ENCODE results near the gene RTP2.

The RTP2 gene

DNA sequence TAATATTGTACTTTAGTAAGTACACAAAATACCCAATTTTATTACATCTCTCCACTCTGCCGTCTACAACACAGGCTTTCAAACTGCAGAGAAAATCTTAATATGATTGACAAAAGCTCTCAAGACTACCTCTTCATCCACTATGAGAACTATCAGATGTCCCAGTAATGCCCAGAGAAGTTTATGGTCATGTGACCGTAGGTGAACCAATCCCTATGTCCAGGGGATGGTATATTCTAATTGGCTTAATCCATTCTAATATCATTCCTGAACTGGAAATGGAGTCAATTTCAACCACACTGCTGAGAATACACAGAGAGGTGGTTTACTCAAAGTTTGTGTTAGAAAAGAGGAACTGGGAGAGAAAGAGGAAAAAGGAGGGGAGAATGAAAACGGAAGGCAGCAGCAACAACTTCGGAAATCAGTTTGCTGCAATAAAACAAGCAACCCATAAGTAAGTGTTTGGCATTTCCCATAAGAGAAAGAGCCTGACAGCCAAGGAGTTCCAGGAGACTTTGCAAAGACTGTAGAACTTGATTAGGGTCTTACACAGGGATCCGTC is 39.4 kb downstream of the RTP2 start:
- TF ChIP-seq, protein P1, sequence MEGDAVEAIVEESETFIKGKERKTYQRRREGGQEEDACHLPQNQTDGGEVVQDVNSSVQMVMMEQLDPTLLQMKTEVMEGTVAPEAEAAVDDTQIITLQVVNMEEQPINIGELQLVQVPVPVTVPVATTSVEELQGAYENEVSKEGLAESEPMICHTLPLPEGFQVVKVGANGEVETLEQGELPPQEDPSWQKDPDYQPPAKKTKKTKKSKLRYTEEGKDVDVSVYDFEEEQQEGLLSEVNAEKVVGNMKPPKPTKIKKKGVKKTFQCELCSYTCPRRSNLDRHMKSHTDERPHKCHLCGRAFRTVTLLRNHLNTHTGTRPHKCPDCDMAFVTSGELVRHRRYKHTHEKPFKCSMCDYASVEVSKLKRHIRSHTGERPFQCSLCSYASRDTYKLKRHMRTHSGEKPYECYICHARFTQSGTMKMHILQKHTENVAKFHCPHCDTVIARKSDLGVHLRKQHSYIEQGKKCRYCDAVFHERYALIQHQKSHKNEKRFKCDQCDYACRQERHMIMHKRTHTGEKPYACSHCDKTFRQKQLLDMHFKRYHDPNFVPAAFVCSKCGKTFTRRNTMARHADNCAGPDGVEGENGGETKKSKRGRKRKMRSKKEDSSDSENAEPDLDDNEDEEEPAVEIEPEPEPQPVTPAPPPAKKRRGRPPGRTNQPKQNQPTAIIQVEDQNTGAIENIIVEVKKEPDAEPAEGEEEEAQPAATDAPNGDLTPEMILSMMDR (IDR thresholded peaks at IDR 0.05; ENCODE audit: insufficient read depth, low read length, poor library complexity, severe bottlenecking): no peak
- no peaks in the 10 kb centered on the region for H3K36me3 ChIP-seq (ENCODE audit: control insufficient read depth, insufficient read depth, low read length)
- no peak overlapping the region for H3K4me3 ChIP-seq (replicated peaks; ENCODE audit: low read depth, low read length)
- H3K27me3 ChIP-seq (replicated peaks; ENCODE audit: control insufficient read depth, insufficient read depth, low read length): no peaks in the 10 kb centered on the region; the same call in 1 of the 2 replicates
- no peak for DNase-seq (ENCODE audit: extremely low read depth, insufficient read length)

- Histone ChIP-seq H3K4me3 (replicated peaks; ENCODE audit: low read depth, low read length) (no peak overlapping the region), H3K36me3 (ENCODE audit: control insufficient read depth, insufficient read depth, low read length) (no peaks in the 10 kb centered on the region), H3K27me3 (replicated peaks; ENCODE audit: control insufficient read depth, insufficient read depth, low read length) (no peaks in the 10 kb centered on the region; the same call in none of the 2 replicates)
- TF ChIP-seq, protein P1 (IDR thresholded peaks at IDR 0.05; ENCODE audit: insufficient read depth, low read length, poor library complexity, severe bottlenecking): no peak
- DNase-seq (ENCODE audit: extremely low read depth, insufficient read length): no peak
Measured at GRCh38 chr3:187661267-187661666, 41.1 kb downstream of the RTP2 start.

- H3K27me3 ChIP-seq (replicated peaks; ENCODE audit: control insufficient read depth, insufficient read depth, low read length): no peaks in the 10 kb centered on the region; the same call in none of the 2 replicates
- TF ChIP-seq, protein P1 (IDR thresholded peaks at IDR 0.05; ENCODE audit: insufficient read depth, low read length, poor library complexity, severe bottlenecking): no peak
Measured at GRCh38 chr3:187651282-187651681, 51.1 kb downstream of the RTP2 start.

More at GRCh38 chr3:187651282-187651681, 51.1 kb downstream of the RTP2 start:
- Histone ChIP-seq H3K36me3 (ENCODE audit: control insufficient read depth, insufficient read depth, low read length) (no peaks in the 10 kb centered on the region), H3K4me3 (replicated peaks; ENCODE audit: low read depth, low read length) (no peak overlapping the region)
- DNase-seq (ENCODE audit: extremely low read depth, insufficient read length): no peak

All from GM06990 (cell line).